Naive thymus-derived CD4-positive, alpha-beta T cell (primary cell): ENCODE measurements around the gene NBEA. TPM values are rescaled to one million over a fixed set of nuclear protein-coding genes. Genes with fewer than 3 reads are reported as not detected.

Source experiments
- ATAC-seq: fragments of 150-1000 bp; cut with Tn5 transposase; 2 replicates; pipeline ENCODE4 v1.10.0; 2021; ENCODE audit warnings: mild to moderate bottlenecking, moderate library complexity
- CTCF ChIA-PET: fragments of 350-600 bp; sonication (Branson Sonifier 250); formaldehyde crosslinking; loops from one replicate; lab custom pipeline; 2021; ENCODE audit warnings: antibody characterized with exemption; lab: Charles Lee
- POLR2A ChIA-PET: fragments of 350-600 bp; sonication (Branson Sonifier 250); formaldehyde crosslinking; loops from one replicate; lab custom pipeline; 2021; ENCODE audit warnings: antibody characterized with exemption, inconsistent platforms; lab: Charles Lee
- DNase-seq, 9 donors: peaks; one replicate each; pipeline versions ENCODE4 v3.0.0 to v3.0.0-alpha.2; 2020 to 2022; ENCODE audit warnings: mixed read lengths in 1 of 9
- H3K27ac ChIP-seq: one replicate; pipeline ENCODE4 v1.7.0; 2013; ENCODE audit warnings: mild to moderate bottlenecking, low read depth, low read length, moderate library complexity
- H3K27me3 ChIP-seq, 2 donors: one replicate each; pipeline ENCODE4 v1.7.0; 2013; ENCODE audit warnings: low read length in 2 of 2, mild to moderate bottlenecking in 2 of 2, moderate library complexity in 2 of 2; ENCODE audit not compliant: control insufficient read depth in 2 of 2, insufficient read depth in 2 of 2
- H3K36me3 ChIP-seq, 3 experiments: 1 replicate in 2 of 3; 2 replicates in 1 of 3; pipeline ENCODE4 v1.7.0; 2013; ENCODE audit warnings: low read length in 3 of 3, mild to moderate bottlenecking in 3 of 3, moderate library complexity in 1 of 3; ENCODE audit not compliant: insufficient read depth in 3 of 3, control insufficient read depth in 2 of 3
- H3K4me1 ChIP-seq, 2 donors: one replicate each; pipeline ENCODE4 v1.7.0; 2013; ENCODE audit warnings: low read length in 2 of 2, mild to moderate bottlenecking in 2 of 2, moderate library complexity in 1 of 2; ENCODE audit not compliant: control insufficient read depth in 2 of 2, insufficient read depth in 2 of 2
- H3K4me3 ChIP-seq: 2 replicates; pipeline ENCODE4 v1.7.0; 2013; ENCODE audit warnings: mild to moderate bottlenecking, low read length
- H3K9me3 ChIP-seq, 3 experiments: 1 replicate in 2 of 3; 2 replicates in 1 of 3; pipeline ENCODE4 v1.7.0; 2013; ENCODE audit warnings: low read length in 3 of 3; ENCODE audit not compliant: control insufficient read depth in 2 of 3
- H3K27ac Mint-ChIP-seq, 9 donors: one replicate each; pipeline ENCODE4 v1.8.0; 2020 to 2022; ENCODE audit warnings: mixed read lengths in 9 of 9, mild to moderate bottlenecking in 8 of 9, moderate library complexity in 5 of 9, inconsistent platforms in 2 of 9
- H3K27me3 Mint-ChIP-seq, 5 donors: one replicate each; pipeline ENCODE4 v1.8.0; 2021 to 2022; ENCODE audit warnings: mixed read lengths in 5 of 5, mild to moderate bottlenecking in 1 of 5
- H3K36me3 Mint-ChIP-seq, 5 donors: one replicate each; pipeline ENCODE4 v1.8.0; 2020 to 2022; ENCODE audit warnings: mixed read lengths in 5 of 5, mild to moderate bottlenecking in 3 of 5, inconsistent platforms in 1 of 5
- H3K4me1 Mint-ChIP-seq, 7 donors: one replicate each; pipeline ENCODE4 v1.8.0; 2020 to 2022; ENCODE audit warnings: mixed read lengths in 7 of 7, mild to moderate bottlenecking in 3 of 7, inconsistent platforms in 1 of 7
- H3K4me3 Mint-ChIP-seq, 10 donors: one replicate each; pipeline ENCODE4 v1.8.0; 2020 to 2022; ENCODE audit warnings: mild to moderate bottlenecking in 10 of 10, mixed read lengths in 10 of 10, moderate library complexity in 6 of 10, inconsistent platforms in 2 of 10
- H3K9me3 Mint-ChIP-seq, 11 donors: one replicate each; pipeline ENCODE4 v1.8.0; 2020 to 2022; ENCODE audit warnings: mixed read lengths in 11 of 11, mild to moderate bottlenecking in 4 of 11, inconsistent platforms in 1 of 11, moderate library complexity in 1 of 11
- intact Hi-C, 2 donors: fragments of 100-400 bp; cut with micrococcal nuclease; formaldehyde crosslinking; loops; one replicate each; pipeline ENCODE4 v1.15.1; 2023
- polyA plus RNA-seq, 2 donors: library from polyadenylated mRNA; unstranded; fragments of 300-500 nt; fragmentation: Illumina TruSeq; gene quantifications; one replicate each; pipeline ENCODE4 v1.2.3, GENCODE V29; 2021
- total RNA-seq, 6 experiments: library from RNA in 5 of 6; stranded (reverse) in 5 of 6; gene quantifications; 1 replicate in 5 of 6; 2 replicates in 1 of 6; pipeline ENCODE4 v1.2.3 and lab custom pipeline; 2021 to 2026

NBEA gene
- total and polyA plus RNA-seq, 7 experiments from 2014 or later, result 0.15 to 6.3 (median 3.2) TPM

GRCh38 chr13:35219021-35219420 is 277.0 kb downstream of the NBEA start:
- Mint-ChIP-seq H3K4me3 (no peak overlapping the region), H3K36me3 (peaks cover 0 to 46% (median 22%) of the 10 kb centered on the region in 5 donors), H3K9me3 (peaks cover 0 to 4% (median 0%) of the 10 kb centered on the region in 11 donors), H3K27me3 (no peaks in the 10 kb centered on the region), H3K27ac (no peak overlapping the region), H3K4me1 (no peaks in the 10 kb centered on the region)
- Histone ChIP-seq H3K9me3 (no peaks in the 10 kb centered on the region), H3K36me3 (no peaks in the 10 kb centered on the region), H3K27me3 (no peaks in the 10 kb centered on the region), H3K4me1 (no peaks in the 10 kb centered on the region), H3K4me3 (no peak overlapping the region), H3K27ac (no peak overlapping the region)
- CTCF ChIA-PET, result no interaction called here
- ATAC-seq (no peak), DNase-seq (no peak)
- intact Hi-C loops, result no loop called here
- POLR2A ChIA-PET, result no interaction called here

DNA sequence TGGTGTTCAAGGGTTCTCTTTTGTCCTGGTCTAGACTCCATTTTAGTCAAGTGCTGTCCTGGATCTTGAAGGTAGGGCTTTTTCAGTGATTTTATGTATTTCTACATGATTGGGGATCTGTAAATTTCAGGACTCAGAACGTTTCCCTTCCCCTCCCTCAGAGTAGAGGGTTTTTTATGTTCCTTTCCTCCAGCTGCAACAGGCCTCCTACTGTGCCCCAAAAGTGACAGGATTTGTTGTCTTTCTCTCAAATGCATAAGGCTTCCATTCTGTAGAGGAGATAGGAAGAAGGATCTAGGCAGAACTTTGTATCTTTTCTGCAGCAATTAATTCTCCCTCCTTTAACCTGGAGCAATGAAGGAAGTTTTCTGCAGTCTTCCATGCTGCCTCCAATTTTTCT is 283.1 kb downstream of the NBEA start:
- no peak overlapping the region for H3K4me3 Mint-ChIP-seq
- H3K9me3 Mint-ChIP-seq, result peaks cover 0 to under 1% (median 0%) of the 10 kb centered on the region in 11 donors
- H3K27me3 Mint-ChIP-seq, result no peaks in the 10 kb centered on the region
- ChIA-PET POLR2A (no interaction called here), CTCF (no interaction called here)
- peaks cover 0 to 28% (median 6%) of the 10 kb centered on the region in 5 donors for H3K36me3 Mint-ChIP-seq
- H3K27me3 ChIP-seq, result no peaks in the 10 kb centered on the region
- no peak overlapping the region for H3K27ac Mint-ChIP-seq
- DNase-seq (no peak), ATAC-seq (no peak)
- H3K9me3 ChIP-seq, result no peaks in the 10 kb centered on the region
- H3K4me1 Mint-ChIP-seq, result no peaks in the 10 kb centered on the region
- intact Hi-C loops, result no loop called here
- no peak overlapping the region for H3K27ac ChIP-seq
- H3K4me3 ChIP-seq, result no peak overlapping the region
- H3K36me3 ChIP-seq, result no peaks in the 10 kb centered on the region
- no peaks in the 10 kb centered on the region for H3K4me1 ChIP-seq

DNA sequence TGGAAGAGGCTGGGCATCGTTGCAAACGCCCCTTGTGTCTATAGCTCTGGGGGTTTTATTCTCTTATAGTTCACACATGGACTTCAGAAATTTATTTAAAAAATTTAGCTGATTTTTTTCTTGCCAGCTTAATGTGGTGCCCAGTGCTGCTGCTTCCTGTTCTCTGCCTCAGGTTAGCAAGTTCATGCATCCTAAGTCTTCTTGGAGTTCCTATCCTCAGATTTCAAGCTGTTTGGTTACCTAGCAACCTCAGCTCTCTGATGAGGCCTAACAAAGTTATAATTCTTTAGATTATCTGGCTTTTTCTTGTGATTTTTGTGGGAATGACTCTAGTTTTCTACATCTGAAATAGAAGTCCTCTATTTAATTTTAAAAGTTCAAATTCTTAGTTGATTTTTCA is 283.5 kb downstream of the NBEA start:
- no peak overlapping the region for H3K4me3 ChIP-seq
- ATAC-seq, result no peak
- intact Hi-C loops, result no loop called here
- CTCF ChIA-PET, result no interaction called here
- no peaks in the 10 kb centered on the region for H3K4me1 ChIP-seq
- no peak overlapping the region for H3K27ac Mint-ChIP-seq
- H3K9me3 Mint-ChIP-seq, result no peaks in the 10 kb centered on the region
- no peaks in the 10 kb centered on the region for H3K9me3 ChIP-seq
- no peak overlapping the region for H3K4me3 Mint-ChIP-seq
- no peaks in the 10 kb centered on the region for H3K36me3 ChIP-seq
- no peak for DNase-seq
- no peaks in the 10 kb centered on the region for H3K27me3 Mint-ChIP-seq
- H3K4me1 Mint-ChIP-seq, result no peaks in the 10 kb centered on the region
- H3K27ac ChIP-seq, result no peak overlapping the region
- H3K36me3 Mint-ChIP-seq, result peaks cover 0 to 27% (median 4%) of the 10 kb centered on the region in 5 donors
- POLR2A ChIA-PET, result no interaction called here
- H3K27me3 ChIP-seq, result no peaks in the 10 kb centered on the region

DNA sequence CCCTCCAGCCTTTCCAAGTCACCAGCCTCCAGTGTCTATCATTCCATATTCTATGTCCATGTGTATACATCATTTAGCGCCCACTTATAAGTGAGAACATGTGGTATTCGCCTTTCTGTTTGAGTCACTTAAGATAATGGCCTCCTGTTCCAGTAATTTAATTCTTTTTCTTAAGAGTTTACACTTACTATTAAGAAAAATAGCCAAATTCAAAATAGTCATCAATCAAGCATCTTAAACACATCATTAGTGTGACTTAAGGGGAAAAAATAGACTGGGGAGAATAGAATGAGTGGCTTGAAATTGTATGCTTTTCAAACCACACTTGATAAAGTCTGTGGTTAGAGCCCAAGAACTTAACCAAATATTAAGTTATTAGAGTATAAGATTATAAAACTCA is 286.5 kb downstream of the NBEA start:
- ChIA-PET POLR2A (no interaction called here), CTCF (no interaction called here)
- Histone ChIP-seq H3K27me3 (no peaks in the 10 kb centered on the region), H3K36me3 (no peaks in the 10 kb centered on the region), H3K27ac (no peak overlapping the region), H3K4me1 (no peaks in the 10 kb centered on the region), H3K4me3 (no peak overlapping the region), H3K9me3 (no peaks in the 10 kb centered on the region)
- H3K9me3 Mint-ChIP-seq, result no peaks in the 10 kb centered on the region
- H3K36me3 Mint-ChIP-seq, result peaks cover 0 to 21% (median 4%) of the 10 kb centered on the region in 5 donors
- H3K4me1 Mint-ChIP-seq, result no peaks in the 10 kb centered on the region
- H3K27me3 Mint-ChIP-seq, result no peaks in the 10 kb centered on the region
- no peak overlapping the region for H3K27ac Mint-ChIP-seq
- ATAC-seq, result no peak
- no peak overlapping the region for H3K4me3 Mint-ChIP-seq
- DNase-seq, result no peak
- intact Hi-C loops, result no loop called here

- Mint-ChIP-seq H3K36me3 (peaks cover 0 to 34% (median 15%) of the 10 kb centered on the region in 5 donors), H3K27ac (no peak overlapping the region), H3K9me3 (no peaks in the 10 kb centered on the region), H3K4me3 (no peak overlapping the region), H3K4me1 (no peaks in the 10 kb centered on the region), H3K27me3 (no peaks in the 10 kb centered on the region)
- ChIA-PET CTCF (no interaction called here), POLR2A (no interaction called here)
- Histone ChIP-seq H3K27me3 (no peaks in the 10 kb centered on the region), H3K36me3 (no peaks in the 10 kb centered on the region), H3K4me1 (no peaks in the 10 kb centered on the region), H3K4me3 (no peak overlapping the region), H3K27ac (no peak overlapping the region), H3K9me3 (no peaks in the 10 kb centered on the region)
- intact Hi-C loops, result no loop called here
- no peak for ATAC-seq
- no peak for DNase-seq
These were observed 289.4 kb downstream of the NBEA start for GRCh38 chr13:35231426-35231825.

DNA sequence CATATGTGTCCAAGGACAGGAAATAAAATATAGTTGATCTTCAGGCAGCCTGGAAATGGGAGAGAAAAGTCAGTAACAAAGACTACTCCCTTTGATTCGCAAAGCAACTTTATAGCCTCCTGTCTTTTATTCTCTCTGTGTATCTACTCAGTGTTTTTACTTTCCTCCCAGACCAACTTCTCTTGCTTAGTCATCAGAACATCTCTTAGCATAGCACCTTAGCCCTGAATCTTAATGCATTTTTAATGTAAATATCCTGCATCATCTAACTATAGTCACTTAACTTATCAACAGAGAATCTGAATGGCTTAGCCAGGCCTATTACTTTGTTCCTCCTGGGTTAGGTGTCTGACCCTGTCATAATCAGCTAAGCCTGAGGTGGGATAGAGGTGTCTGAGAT is 296.2 kb downstream of the NBEA start:
- Mint-ChIP-seq H3K36me3 (peaks cover 0 to 44% (median 27%) of the 10 kb centered on the region in 5 donors), H3K4me3 (no peak overlapping the region), H3K4me1 (no peaks in the 10 kb centered on the region), H3K9me3 (peaks cover 0 to 3% (median 0%) of the 10 kb centered on the region in 11 donors), H3K27me3 (no peaks in the 10 kb centered on the region), H3K27ac (no peak overlapping the region)
- Histone ChIP-seq H3K4me3 (no peak overlapping the region), H3K9me3 (no peaks in the 10 kb centered on the region), H3K36me3 (no peaks in the 10 kb centered on the region), H3K27me3 (no peaks in the 10 kb centered on the region), H3K27ac (no peak overlapping the region), H3K4me1 (no peaks in the 10 kb centered on the region)
- DNase-seq, result no peak
- intact Hi-C loops, result no loop called here
- no peak for ATAC-seq
- CTCF ChIA-PET, result no interaction called here
- POLR2A ChIA-PET, result no interaction called here

GRCh38 chr13:35252536-35253205 is 310.6 kb downstream of the NBEA start:
- ChIA-PET CTCF (no interaction called here), POLR2A (no interaction called here)
- H3K27ac Mint-ChIP-seq, result no peak overlapping the region
- no peak for ATAC-seq
- H3K9me3 ChIP-seq, result no peaks in the 10 kb centered on the region
- H3K4me1 Mint-ChIP-seq, result peaks cover 0 to 7% (median 0%) of the 10 kb centered on the region in 7 donors
- no peak overlapping the region for H3K27ac ChIP-seq
- peaks cover 0 to 8% (median 0%) of the 10 kb centered on the region in 3 experiments for H3K36me3 ChIP-seq
- no peak overlapping the region for H3K4me3 Mint-ChIP-seq
- no peaks in the 10 kb centered on the region for H3K27me3 ChIP-seq
- H3K4me3 ChIP-seq, result no peak overlapping the region
- intact Hi-C loops, result no loop called here
- H3K9me3 Mint-ChIP-seq, result peaks cover 0 to 8% (median 2%) of the 10 kb centered on the region in 11 donors
- no peak for DNase-seq
- no peaks in the 10 kb centered on the region for H3K27me3 Mint-ChIP-seq
- H3K4me1 ChIP-seq, result no peaks in the 10 kb centered on the region
- H3K36me3 Mint-ChIP-seq, result peaks cover 0 to 49% (median 29%) of the 10 kb centered on the region in 5 donors
